Suprapubic skin (tissue), 4 donors: ENCODE data around the gene ACSF2. TPM values are rescaled to one million over a fixed set of nuclear protein-coding genes. Genes with fewer than 3 reads are reported as not detected.
"Not testable (repeated sequence)": the region's sequence is repeated elsewhere in the genome, so short reads cannot be mapped to it uniquely, and the experiment has no call there.

Experiments used
- DNase-seq, 2 donors: peaks; one replicate each; pipeline ENCODE4 v3.0.0-alpha.2; 2019; ENCODE audit warnings: low spot score in 2 of 2
- H3K27ac ChIP-seq: fragments of 200-600 bp; sonication (generic); one replicate; pipeline ENCODE4 v1.5.1; 2019
- H3K27me3 ChIP-seq: fragments of 200-600 bp; sonication (generic); one replicate; pipeline ENCODE4 v1.5.1; 2019
- H3K36me3 ChIP-seq: fragments of 200-600 bp; sonication (generic); one replicate; pipeline ENCODE4 v1.5.1; 2019
- H3K4me1 ChIP-seq: fragments of 200-600 bp; sonication (generic); one replicate; pipeline ENCODE4 v1.5.1; 2019
- H3K4me3 ChIP-seq: fragments of 200-600 bp; sonication (generic); one replicate; pipeline ENCODE4 v1.5.1; 2019; ENCODE audit warnings: mild to moderate bottlenecking
- H3K9me3 ChIP-seq: fragments of 200-600 bp; sonication (generic); one replicate; pipeline ENCODE4 v1.5.1; 2019
- CTCF ChIP-seq, 2 donors: fragments of 200-600 bp in 1 of 2; fragments of 450-650 bp in 1 of 2; sonication (generic) in 1 of 2; IDR thresholded peaks; one replicate each; pipeline ENCODE4 v1.5.1; 2016 to 2019; ENCODE audit warnings: antibody characterized with exemption in 2 of 2, mild to moderate bottlenecking in 1 of 2, moderate library complexity in 1 of 2
- EP300 ChIP-seq: sonication (generic); formaldehyde crosslinking; IDR thresholded peaks from one replicate; pipeline ENCODE4 v1.6.1; 2017; ENCODE audit warnings: antibody characterized with exemption
- POLR2A ChIP-seq, 2 donors: fragments of 450-650 bp; IDR thresholded peaks; one replicate each; pipeline ENCODE4 v1.6.1; 2017; ENCODE audit warnings: antibody characterized with exemption in 2 of 2, mild to moderate bottlenecking in 2 of 2, moderate library complexity in 2 of 2
- POLR2AphosphoS5 ChIP-seq, 3 donors: sonication (generic); formaldehyde crosslinking; IDR thresholded peaks; one replicate each; pipeline ENCODE4 v1.6.1; 2017; ENCODE audit warnings: antibody characterized with exemption in 3 of 3
- WGBS: methylation state at CpG from one replicate; pipeline ENCODE4 v1.1.5; 2018; 5-methylcytosine and 5-hydroxymethylcytosine counted together
- total RNA-seq, 4 donors: library from RNA; depleted of rRNA; stranded (reverse); fragments of >200 nt; gene quantifications; one replicate each; pipeline ENCODE4 v1.1.0, GENCODE V29; 2016

Gene ACSF2
- total RNA-seq, 4 donors from 2014 or later: 61.2 to 164 (median 69.8) TPM

- Histone ChIP-seq H3K27me3 (no peaks in the 10 kb centered on the region), H3K4me3 (no peak overlapping the region), H3K36me3 (peaks cover 53% of the 10 kb centered on the region), H3K27ac (no peak overlapping the region), H3K9me3 (no peaks in the 10 kb centered on the region), H3K4me1 (peaks cover 28% of the 10 kb centered on the region)
- 91% methylated on average over 5 of the region's 5 CpGs for WGBS
- DNase-seq: no peak
- no peak for TF ChIP-seq CTCF (IDR thresholded peaks at IDR 0.05)
- no peak for TF ChIP-seq POLR2AphosphoS5 (IDR thresholded peaks at IDR 0.05)
- TF ChIP-seq POLR2A (IDR thresholded peaks at IDR 0.05): no peak
Measured at GRCh38 chr17:50393700-50394099, 32.3 kb upstream of the ACSF2 start.

GRCh38 chr17:50394711-50395110, 31.3 kb upstream of the ACSF2 start:
- WGBS: 45% methylated on average over 3 of the region's 3 CpGs
- H3K4me1 ChIP-seq: peaks cover 28% of the 10 kb centered on the region
- TF ChIP-seq POLR2AphosphoS5 (IDR thresholded peaks at IDR 0.05): no peak
- no peak for TF ChIP-seq EP300
- TF ChIP-seq CTCF (IDR thresholded peaks at IDR 0.05): no peak
- TF ChIP-seq POLR2A (IDR thresholded peaks at IDR 0.05): no peak
- H3K27ac ChIP-seq: no peak overlapping the region
- H3K36me3 ChIP-seq: peaks cover 43% of the 10 kb centered on the region
- no peak for DNase-seq
- no peaks in the 10 kb centered on the region for H3K27me3 ChIP-seq
- H3K9me3 ChIP-seq: no peaks in the 10 kb centered on the region
- H3K4me3 ChIP-seq: no peak overlapping the region

GRCh38 chr17:50396261-50397110, 29.5 kb upstream of the ACSF2 start:
- Histone ChIP-seq H3K4me1 (peaks cover 28% of the 10 kb centered on the region), H3K27me3 (no peaks in the 10 kb centered on the region), H3K36me3 (peaks cover 29% of the 10 kb centered on the region), H3K27ac (peak overlapping the region; percentile 89), H3K9me3 (no peaks in the 10 kb centered on the region), H3K4me3 (peak overlapping the region; percentile 96)
- DNase-seq: peak in 1 of 2 donors; percentile 82
- WGBS: 3% methylated on average over 29 of the region's 30 CpGs
- TF ChIP-seq POLR2A (IDR thresholded peaks at IDR 0.05) (no peak), POLR2AphosphoS5 (IDR thresholded peaks at IDR 0.05) (no peak)

DNA sequence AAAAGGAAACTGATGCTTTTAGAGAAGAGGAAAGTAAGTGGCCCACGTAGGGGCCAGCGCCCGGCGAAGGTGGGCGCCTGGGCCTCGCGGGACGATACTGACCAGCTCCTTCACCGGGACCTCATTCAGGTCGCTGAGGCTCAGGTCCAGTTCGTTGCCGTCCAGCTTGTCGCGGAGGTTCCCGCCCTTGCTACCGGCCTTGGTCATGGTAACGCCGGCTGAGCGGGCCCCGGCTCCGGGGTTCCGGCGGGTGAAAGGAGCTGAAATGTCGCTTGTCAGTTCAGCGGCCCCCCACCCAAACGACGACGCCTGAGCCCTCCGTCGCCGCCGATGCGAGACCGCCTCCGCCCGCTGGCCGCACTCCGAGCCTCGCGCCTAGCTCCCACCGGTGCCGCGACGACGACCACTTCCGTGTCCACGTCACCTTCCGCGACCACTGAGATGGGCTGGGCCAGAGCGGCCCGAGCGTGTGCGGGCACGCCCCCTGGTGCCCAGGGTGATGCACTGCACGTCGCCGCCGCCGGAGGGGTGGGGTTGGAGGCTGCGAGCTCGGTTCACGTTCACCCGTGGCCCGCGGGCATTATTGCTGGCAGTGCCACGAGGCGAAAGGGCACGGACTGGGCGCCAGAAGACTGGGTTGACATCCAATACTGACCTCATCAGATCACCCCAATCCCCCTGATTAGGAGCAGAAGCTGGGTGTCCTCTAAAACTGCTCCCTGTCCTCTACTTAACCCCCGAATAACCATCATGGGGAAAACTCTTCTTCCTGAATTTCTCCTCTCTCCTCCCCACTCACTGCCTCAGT, 28.7 kb upstream of the ACSF2 start, which contains the start of gene LRRC59:
Gene LRRC59, minus strand, starts transcription at position 413 of the 808 bp plus-strand sequence. Its CDS starts 206 bp downstream, at position 207.
- WGBS: 1% methylated on average over 14 of the region's 70 CpGs
- H3K36me3 ChIP-seq: peaks cover 20% of the 10 kb centered on the region

DNA sequence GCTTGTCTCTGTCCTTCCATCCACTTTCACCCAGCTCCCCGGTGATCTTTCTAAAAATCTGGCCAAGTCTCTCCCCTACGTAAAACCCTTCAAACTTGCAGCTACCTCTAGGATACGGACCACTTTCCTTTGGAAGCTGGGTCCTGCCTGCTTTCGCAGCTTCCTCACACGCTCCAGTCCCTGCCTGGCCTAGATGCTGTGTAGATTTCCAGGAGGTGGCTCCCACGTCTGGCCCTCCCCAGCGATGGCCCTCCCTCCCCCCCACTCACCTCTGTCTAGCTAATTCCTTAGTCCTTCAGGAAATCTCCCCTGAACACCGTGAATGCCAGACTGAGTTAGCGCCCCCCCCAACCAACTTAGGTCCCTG, 28.1 kb upstream of the ACSF2 start:
- 55% methylated on average over 9 of the region's 9 CpGs for whole genome bisulfite sequencing
- TF ChIP-seq POLR2AphosphoS5 (IDR thresholded peaks at IDR 0.05) (no peak), CTCF (IDR thresholded peaks at IDR 0.05) (no peak), EP300 (no peak), POLR2A (IDR thresholded peaks at IDR 0.05) (no peak)
- Histone ChIP-seq H3K36me3 (peaks cover 14% of the 10 kb centered on the region), H3K27ac (no peak overlapping the region), H3K4me1 (peaks cover 28% of the 10 kb centered on the region), H3K9me3 (no peaks in the 10 kb centered on the region), H3K27me3 (no peaks in the 10 kb centered on the region), H3K4me3 (peak overlapping the region; percentile 96)
- DNase-seq: no peak

More for the DNA sequence above, 28.7 kb upstream of the ACSF2 start, which contains the start of gene LRRC59:
- TF ChIP-seq EP300: no peak
- TF ChIP-seq CTCF (IDR thresholded peaks at IDR 0.05): peak; percentile 85 to 98
- peak; percentile 81 to 91 (median 87) for TF ChIP-seq POLR2AphosphoS5 (IDR thresholded peaks at IDR 0.05)
- TF ChIP-seq POLR2A (IDR thresholded peaks at IDR 0.05): peak; percentile 31 to 73
- peaks cover 28% of the 10 kb centered on the region for H3K4me1 ChIP-seq
- no peaks in the 10 kb centered on the region for H3K27me3 ChIP-seq
- DNase-seq: peak; percentile 93 to 94
- peak within 1 kb of the TSS; percentile 96 for H3K4me3 ChIP-seq
- no peaks in the 10 kb centered on the region for H3K9me3 ChIP-seq
- peak within 1 kb of the TSS; percentile 89 for H3K27ac ChIP-seq

DNA sequence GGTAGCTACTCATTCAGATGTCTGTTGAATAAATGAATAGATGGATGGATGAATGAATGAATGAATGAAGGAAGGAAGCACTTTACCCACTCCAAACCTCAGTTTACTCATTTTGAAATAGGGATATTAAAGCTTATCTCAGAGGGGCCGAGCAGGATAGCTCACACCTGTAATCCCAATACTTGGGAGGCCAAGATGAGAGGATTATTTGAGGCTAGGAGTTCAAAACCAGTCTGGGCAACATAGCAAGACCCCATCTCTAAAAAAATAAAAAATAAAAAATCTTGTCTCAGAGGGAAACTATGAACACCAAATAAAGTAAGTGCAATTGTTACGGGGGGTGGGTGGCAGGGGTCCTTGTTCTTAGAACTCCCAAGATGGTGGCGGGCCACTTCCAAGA, 27.3 kb upstream of the ACSF2 start:
- WGBS: 93% methylated on average over 3 of the region's 3 CpGs
- peaks cover 28% of the 10 kb centered on the region for H3K4me1 ChIP-seq
- H3K4me3 ChIP-seq, H3K27me3 ChIP-seq, H3K27ac ChIP-seq, H3K9me3 ChIP-seq, H3K36me3 ChIP-seq, DNase-seq: not testable (repeated sequence)

DNA sequence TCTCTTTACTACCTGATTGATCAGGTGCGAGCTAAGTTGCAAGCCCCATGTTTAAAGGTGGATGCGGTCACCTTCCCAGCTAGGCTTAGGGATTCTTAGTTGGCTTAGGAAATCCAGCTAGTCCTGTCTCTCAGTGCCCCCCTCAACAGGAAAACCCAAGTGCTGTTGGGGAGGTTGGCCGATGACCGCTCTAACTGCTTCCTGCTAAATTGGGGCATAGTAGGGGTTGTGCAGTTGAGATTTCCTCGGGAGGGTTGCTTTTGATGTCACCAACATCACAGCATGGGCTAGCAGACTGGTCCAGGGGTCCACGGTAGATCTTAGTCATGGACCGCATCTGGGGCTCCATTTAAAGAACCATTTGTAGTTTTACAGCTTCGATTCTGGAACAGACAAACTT, 26.4 kb upstream of the ACSF2 start:
- H3K27me3 ChIP-seq, DNase-seq, H3K27ac ChIP-seq, H3K4me3 ChIP-seq, H3K36me3 ChIP-seq, H3K9me3 ChIP-seq: not testable (repeated sequence)
- 97% methylated on average over 8 of the region's 8 CpGs for WGBS
- H3K4me1 ChIP-seq: peaks cover 28% of the 10 kb centered on the region

DNA sequence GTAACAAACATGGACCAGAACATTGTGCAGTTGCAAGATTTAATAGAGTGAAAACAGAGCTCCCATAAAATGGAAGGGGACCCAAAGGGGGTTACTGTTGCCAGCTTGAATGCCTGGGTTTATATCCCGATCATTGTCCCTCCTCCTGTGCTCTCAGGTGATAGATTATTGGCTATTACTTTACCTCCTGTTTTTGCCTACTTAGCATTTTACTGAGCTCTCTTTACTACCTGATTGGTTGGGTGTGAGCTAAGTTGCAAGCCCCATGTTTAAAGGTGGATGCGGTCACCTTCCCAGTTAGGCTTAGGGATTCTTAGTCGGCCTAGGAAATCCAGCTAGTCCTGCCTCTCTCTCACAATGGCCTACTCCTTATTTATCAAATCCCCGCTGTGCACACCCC, 20.7 kb upstream of the ACSF2 start:
- not testable (repeated sequence) for H3K4me3 ChIP-seq, H3K9me3 ChIP-seq, H3K4me1 ChIP-seq, DNase-seq, H3K27ac ChIP-seq, H3K36me3 ChIP-seq, H3K27me3 ChIP-seq
- WGBS: 94% methylated on average over 4 of the region's 4 CpGs
